ENCODE measurements around the gene CPNE6.

Gene CPNE6

GRCh38 chr14:24108336-24108874, 37.0 kb downstream of the CPNE6 start:
- no peak for DNase-seq

- DNase-seq: no peak
Observed at GRCh38 chr14:24110060-24110459, 38.7 kb downstream of the CPNE6 start.

DNA sequence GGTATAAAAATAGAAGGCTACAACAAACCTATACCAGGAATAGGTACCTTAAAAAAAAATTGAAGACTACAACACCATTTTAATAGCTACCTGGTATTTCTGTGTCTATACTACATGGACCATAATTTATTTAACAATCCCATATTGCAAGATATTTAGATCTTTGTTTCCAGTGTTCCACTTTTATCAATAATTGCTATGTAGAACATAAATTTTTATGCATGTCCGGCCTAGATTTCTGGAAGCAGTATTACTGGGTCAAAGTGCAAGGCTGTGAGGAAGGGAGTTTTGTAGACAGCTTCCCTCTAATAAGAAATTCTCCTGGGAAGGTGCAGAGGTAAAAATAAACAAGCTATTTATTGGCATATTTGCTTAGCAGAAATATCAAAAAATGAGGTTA, 39.2 kb downstream of the CPNE6 start:
- DNase-seq: no peak

- no peak for DNase-seq
Observed at GRCh38 chr14:24113379-24113800, 42.0 kb downstream of the CPNE6 start.

- DNase-seq: peak; percentile 74 to 92
Observed at GRCh38 chr14:24113801-24114531, 42.6 kb downstream of the CPNE6 start.

DNA sequence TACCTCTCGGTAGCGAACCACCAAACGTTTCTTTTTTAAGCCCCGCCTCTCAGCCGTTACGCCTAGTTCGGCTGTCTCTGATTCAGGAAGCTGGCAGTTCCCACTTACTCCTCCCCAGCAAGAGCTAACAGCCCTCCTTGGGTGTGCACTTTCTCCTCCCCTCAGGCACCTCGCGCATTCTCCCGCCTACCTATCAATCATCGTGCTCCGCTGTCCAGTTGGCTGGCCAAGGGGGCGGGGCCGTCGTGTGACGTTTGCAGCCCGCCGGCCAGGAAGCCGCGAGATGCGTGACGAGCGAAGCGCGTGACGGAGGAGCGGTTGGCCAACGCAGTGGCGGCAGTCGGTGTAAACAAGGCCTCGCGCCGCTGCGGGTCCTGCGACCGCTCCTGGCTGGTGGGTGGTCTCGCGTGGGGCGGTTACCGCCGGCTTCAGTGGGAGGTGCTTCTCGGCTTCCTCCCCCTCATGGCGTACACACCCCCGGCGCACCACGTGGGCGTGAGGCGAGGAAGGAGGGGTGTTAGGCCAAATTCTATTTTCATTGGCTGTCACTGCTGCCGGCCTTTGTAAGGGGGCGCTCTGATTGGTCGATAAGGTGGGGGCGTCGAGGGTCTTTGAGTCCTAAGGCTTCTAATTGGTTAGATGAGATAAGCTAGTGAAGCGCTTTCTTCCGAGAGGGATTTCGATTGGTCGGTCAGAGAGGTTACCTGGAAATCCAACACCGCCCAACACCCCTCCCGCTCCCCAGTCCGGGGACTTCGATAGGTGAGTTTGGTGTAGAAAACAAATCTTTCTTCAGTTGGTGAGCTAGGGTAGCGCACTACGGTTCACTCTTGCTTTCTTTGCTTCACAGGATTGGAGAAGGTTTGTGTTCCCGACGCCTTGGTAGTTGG, 43.4 kb downstream of the CPNE6 start, which contains the start of the genes DCAF11 and NRL:
TSS of gene DCAF11 (plus strand) at position 246 of the 890 bp plus-strand sequence. CDS start 818 bp downstream, outside the sequence.
TSS of gene NRL (minus strand) at position 418 of the 890 bp plus-strand sequence. CDS start 32,101 bp downstream, outside the sequence.
- DNase-seq: peak; percentile 99

DNA sequence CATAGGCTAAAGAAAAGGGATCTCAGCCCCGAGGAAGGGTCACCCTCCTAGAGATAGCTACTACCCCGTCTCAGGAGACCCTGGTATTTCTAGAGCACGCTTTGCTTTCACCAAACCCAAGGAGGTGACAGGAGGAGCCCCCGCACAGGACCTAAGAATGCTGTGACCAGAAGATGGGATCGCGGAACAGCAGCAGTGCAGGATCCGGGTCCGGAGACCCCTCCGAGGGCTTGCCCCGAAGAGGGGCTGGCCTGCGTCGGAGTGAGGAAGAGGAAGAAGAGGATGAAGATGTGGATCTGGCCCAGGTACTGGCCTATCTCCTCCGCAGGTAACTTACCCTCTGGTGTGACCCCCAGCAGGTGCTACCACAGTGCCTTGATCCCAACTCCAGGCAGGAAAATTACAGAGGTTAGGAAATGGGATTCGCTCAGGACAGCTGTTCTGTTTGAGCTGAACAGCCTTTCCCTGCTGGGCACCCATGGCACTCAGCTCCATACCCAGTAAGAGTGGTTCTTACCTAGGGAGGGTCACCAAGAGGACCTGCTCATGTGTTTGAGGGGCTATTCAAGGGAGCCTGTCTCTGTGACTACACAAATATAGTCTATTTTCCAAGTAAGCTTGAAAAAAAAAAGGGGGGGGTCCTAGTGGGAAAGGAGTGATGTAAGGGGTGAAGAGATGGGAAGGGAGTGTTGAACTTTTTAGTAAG, 44.2 kb downstream of the CPNE6 start:
- no peak for DNase-seq

DNA sequence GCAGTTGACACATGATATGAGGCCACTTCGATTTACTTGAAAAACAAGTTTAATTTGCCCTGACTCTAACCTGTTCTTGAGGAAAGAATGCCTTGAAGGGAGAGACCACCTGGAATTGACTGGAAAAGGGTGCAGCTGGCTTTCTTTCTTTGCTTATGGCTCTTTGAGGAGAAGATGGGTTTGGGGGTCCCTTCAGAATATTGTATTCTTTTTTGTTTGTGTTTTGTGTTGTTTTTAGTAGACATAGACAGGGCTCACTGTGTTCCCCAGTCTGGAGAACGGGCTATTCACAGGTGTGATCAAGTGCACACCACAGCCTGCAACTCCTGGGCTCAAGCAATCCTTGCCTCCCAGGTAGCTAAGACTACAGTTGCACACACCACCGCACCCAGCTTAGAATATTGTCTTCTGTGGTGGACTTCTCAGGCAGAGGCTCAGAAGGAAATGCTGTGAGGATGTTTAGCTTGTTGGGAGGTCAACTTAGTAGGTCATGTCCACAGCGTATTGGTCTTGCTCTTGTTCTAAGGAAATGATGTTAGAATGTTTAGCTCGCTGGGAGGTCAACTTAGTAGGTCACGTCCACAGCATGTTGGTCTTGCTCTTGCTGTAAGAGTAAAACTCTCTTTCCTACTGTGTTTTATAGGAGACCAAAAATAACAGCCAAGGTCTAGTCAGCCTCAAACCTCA, 44.9 kb downstream of the CPNE6 start:
- no peak for DNase-seq

- no peak for DNase-seq
Observed at GRCh38 chr14:24117179-24117578, 45.8 kb downstream of the CPNE6 start.

GRCh38 chr14:24119691-24120090, 48.3 kb downstream of the CPNE6 start:
- DNase-seq: no peak

GRCh38 chr14:24121210-24121609, 49.8 kb downstream of the CPNE6 start:
- DNase-seq: no peak

- no peak for DNase-seq
Observed at GRCh38 chr14:24122416-24122815, 51.1 kb downstream of the CPNE6 start.

- no peak for DNase-seq
Observed at GRCh38 chr14:24122898-24123297, 51.5 kb downstream of the CPNE6 start.

DNA sequence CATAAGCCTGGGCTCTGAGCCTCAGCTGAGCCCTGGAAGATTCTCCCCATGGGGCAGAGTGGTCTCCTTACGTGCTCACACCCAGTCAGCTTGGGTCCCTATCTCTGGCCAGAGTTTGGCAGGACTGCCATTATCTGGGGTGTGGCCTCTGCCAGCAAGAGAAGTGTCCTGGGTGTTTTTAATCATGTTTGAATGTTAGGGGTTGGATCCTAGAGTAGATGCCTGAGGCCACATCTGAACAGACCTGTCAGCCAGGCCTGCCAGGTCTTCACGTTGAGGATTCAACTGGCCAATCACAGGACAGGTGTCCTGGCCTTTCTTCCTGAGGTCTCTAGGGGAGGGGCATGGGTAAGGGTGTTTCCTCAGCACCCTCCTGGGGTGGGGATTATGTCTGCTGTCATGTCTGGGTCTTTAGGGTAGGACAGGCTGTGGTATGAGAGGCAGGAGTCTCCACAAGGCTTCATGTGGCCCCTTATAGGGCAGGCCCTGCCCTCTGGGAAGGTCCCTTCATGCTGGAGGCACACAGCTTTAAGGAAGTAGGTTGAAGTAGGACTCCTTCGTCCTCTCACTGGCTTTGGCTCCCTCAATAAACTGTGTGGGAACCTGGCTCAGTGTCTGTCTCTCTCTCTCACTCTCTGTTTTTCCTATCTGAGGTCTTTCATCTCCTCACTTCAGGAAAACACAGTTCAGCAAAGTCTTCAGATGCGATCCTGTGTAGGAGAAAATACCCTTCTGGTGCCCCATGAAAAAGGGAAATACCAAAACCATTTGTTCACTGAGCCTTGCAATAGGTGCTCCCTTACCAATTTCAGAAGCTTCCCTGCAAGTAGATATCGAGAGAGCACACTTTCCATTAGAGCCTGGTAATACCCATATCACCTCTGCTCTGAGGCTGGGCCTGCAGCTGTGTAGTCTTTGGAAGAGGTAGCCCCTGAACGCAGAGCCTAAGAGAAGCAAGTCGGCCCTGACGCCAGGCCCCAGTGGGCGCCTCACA, 52.4 kb downstream of the CPNE6 start:
- no peak for DNase-seq

DNA sequence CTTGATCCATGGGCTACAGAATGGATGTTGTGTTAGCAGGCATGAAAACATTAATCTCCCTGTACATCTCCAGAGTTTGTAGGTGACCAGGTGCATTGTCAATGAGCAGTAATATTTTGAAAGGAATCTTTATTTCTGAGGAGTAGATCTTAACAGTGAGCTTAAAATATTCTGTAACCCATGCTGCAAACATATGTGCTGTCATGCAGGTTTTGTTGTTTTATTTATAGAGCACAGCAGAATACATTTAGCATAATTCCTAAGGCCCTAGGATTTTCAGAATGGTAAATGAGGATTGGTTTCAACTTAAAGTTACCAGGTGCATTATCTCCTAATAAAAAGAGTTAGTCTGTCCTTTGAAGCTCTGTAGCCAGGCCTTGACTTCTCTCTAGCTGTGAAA, 55.6 kb downstream of the CPNE6 start:
- no peak for DNase-seq

DNA sequence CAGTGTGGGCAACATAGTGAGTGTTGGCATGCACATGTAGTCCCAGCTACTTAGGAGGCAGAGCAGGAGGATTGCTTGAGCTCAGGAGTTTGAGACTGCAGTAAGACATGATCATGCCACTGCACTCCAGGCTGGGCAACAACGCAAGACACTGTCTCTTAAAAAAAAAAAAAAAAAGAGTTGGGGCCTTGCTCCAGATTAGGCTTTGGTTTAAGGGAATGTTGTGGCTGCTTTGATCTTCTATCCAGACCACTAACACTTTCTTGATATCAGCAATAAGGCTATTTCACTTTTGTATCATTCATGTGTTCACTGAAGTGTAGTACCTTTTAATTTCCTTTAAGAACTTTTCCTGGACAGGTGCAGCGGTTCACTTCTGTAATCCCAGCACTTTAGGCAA, 56.3 kb downstream of the CPNE6 start:
- DNase-seq: no peak

Data from NCI-H2081 (cell line).